Trophoblast cell (in vitro differentiated cells and primary cell): ENCODE results near the gene LYVE1.
A peak's percentile ranks its signal among the peaks of the same experiment; 100 is the strongest.

Experiments used
- DNase-seq, 2 donors: peaks; one replicate each; pipeline ENCODE4 v3.0.0-alpha.2; 2016
- H2AFZ ChIP-seq: 2 replicates; pipeline ENCODE4 v1.6.1; 2013; ENCODE audit warnings: low read length, moderate library complexity, mild to moderate bottlenecking; ENCODE audit not compliant: insufficient read depth, poor library complexity
- H2AK5ac ChIP-seq: 2 replicates; pipeline ENCODE4 v1.6.1; 2013; ENCODE audit warnings: mild to moderate bottlenecking, low read length
- H2BK120ac ChIP-seq: 2 replicates; pipeline ENCODE4 v1.6.1; 2013; ENCODE audit warnings: low read length, mild to moderate bottlenecking, moderate library complexity; ENCODE audit not compliant: insufficient read depth, poor library complexity
- H2BK12ac ChIP-seq: 2 replicates; pipeline ENCODE4 v1.6.1; 2013; ENCODE audit warnings: mild to moderate bottlenecking, low read length, moderate library complexity
- H2BK5ac ChIP-seq: 2 replicates; pipeline ENCODE4 v1.6.1; 2013; ENCODE audit warnings: low read length, low read depth, moderate library complexity, mild to moderate bottlenecking; ENCODE audit not compliant: poor library complexity
- H3K14ac ChIP-seq: 2 replicates; pipeline ENCODE4 v1.6.1; 2013; ENCODE audit warnings: mild to moderate bottlenecking, low read length
- H3K18ac ChIP-seq: 2 replicates; pipeline ENCODE4 v1.6.1; 2013; ENCODE audit warnings: mild to moderate bottlenecking, low read length
- H3K23ac ChIP-seq: 2 replicates; pipeline ENCODE4 v1.6.1; 2013; ENCODE audit warnings: low read length
- H3K27ac ChIP-seq: 2 replicates; pipeline ENCODE4 v1.5.1; 2013; ENCODE audit warnings: low read depth, mild to moderate bottlenecking, inconsistent platforms, low read length, moderate library complexity
- H3K27me3 ChIP-seq: 2 replicates; pipeline ENCODE4 v1.6.1; 2013; ENCODE audit warnings: inconsistent platforms, mild to moderate bottlenecking, low read length, moderate library complexity; ENCODE audit not compliant: insufficient read depth
- H3K36me3 ChIP-seq, 2 experiments: 1 replicate in 1 of 2; 2 replicates in 1 of 2; pipeline ENCODE4 v1.6.1; 2013; ENCODE audit warnings: low read length in 2 of 2, mild to moderate bottlenecking in 2 of 2, moderate library complexity in 1 of 2; ENCODE audit not compliant: insufficient read depth in 2 of 2, control insufficient read depth in 1 of 2
- H3K4ac ChIP-seq: 2 replicates; pipeline ENCODE4 v1.6.1; 2013; ENCODE audit warnings: low read depth, mild to moderate bottlenecking, low read length, moderate library complexity
- H3K4me1 ChIP-seq, 2 experiments: 1 replicate in 1 of 2; 2 replicates in 1 of 2; pipeline ENCODE4 v1.6.1; 2013; ENCODE audit warnings: low read length in 2 of 2, mild to moderate bottlenecking in 2 of 2, moderate library complexity in 1 of 2; ENCODE audit not compliant: insufficient read depth in 2 of 2, control insufficient read depth in 1 of 2
- H3K4me2 ChIP-seq: 2 replicates; pipeline ENCODE4 v1.6.1; 2013; ENCODE audit warnings: inconsistent platforms, mild to moderate bottlenecking, low read length, moderate library complexity
- H3K4me3 ChIP-seq: 2 replicates; pipeline ENCODE4 v1.5.1; 2013; ENCODE audit warnings: mild to moderate bottlenecking, low read depth, low read length, inconsistent platforms
- H3K79me1 ChIP-seq: one replicate; pipeline ENCODE4 v1.6.1; 2013; ENCODE audit warnings: low read length
- H3K79me2 ChIP-seq: 2 replicates; pipeline ENCODE4 v1.6.1; 2013; ENCODE audit warnings: low read length, mild to moderate bottlenecking; ENCODE audit not compliant: control insufficient read depth, insufficient read depth, poor library complexity
- H3K9ac ChIP-seq: 2 replicates; pipeline ENCODE4 v1.6.1; 2013; ENCODE audit warnings: mild to moderate bottlenecking, low read length
- H3K9me3 ChIP-seq: 2 replicates; pipeline ENCODE4 v1.6.1; 2013; ENCODE audit warnings: low read depth, mild to moderate bottlenecking, control low read depth, inconsistent platforms, low read length; ENCODE audit not compliant: insufficient read depth
- H4K12ac ChIP-seq: 2 replicates; pipeline ENCODE4 v1.6.1; 2013; ENCODE audit warnings: low read depth, mild to moderate bottlenecking, low read length, moderate library complexity
- H4K8ac ChIP-seq: 2 replicates; pipeline ENCODE4 v1.6.1; 2013; ENCODE audit warnings: low read depth, mild to moderate bottlenecking, low read length, moderate library complexity
- H4K91ac ChIP-seq: one replicate; pipeline ENCODE4 v1.6.1; 2013; ENCODE audit warnings: low read depth, mild to moderate bottlenecking, low read length, moderate library complexity
- WGBS: extraction: QIAGEN DNeasy Blood & Tissue Kit; methylation state at CpG from one replicate; pipeline ENCODE4 v1.1.7; 2013; ENCODE audit warnings: missing lambda C conversion rate; ENCODE audit not compliant: insufficient read length, insufficient coverage; ENCODE audit errors: extremely low coverage; 5-methylcytosine and 5-hydroxymethylcytosine counted together

The LYVE1 gene

GRCh38 chr11:10515418-10515817 lies 53.0 kb downstream of the LYVE1 start:
- no peak overlapping the region for H3K14ac ChIP-seq
- no peak overlapping the region for H3K4ac ChIP-seq
- no peaks in the 10 kb centered on the region for H3K27me3 ChIP-seq
- no peak overlapping the region for H3K18ac ChIP-seq
- H3K79me1 ChIP-seq = no peaks in the 10 kb centered on the region
- H2AK5ac ChIP-seq = no peak overlapping the region
- no peak overlapping the region for H4K8ac ChIP-seq
- no peaks in the 10 kb centered on the region for H3K79me2 ChIP-seq
- no peak overlapping the region for H3K4me2 ChIP-seq
- H2AFZ ChIP-seq = no peak overlapping the region
- H4K12ac ChIP-seq = no peak overlapping the region
- peaks cover 5 to 6% of the 10 kb centered on the region in 2 experiments for H3K36me3 ChIP-seq
- H3K4me1 ChIP-seq = no peaks in the 10 kb centered on the region
- no peak overlapping the region for H2BK12ac ChIP-seq
- no peak overlapping the region for H2BK5ac ChIP-seq
- no CpG with 5 or more reads among the region's 3 CpGs for WGBS
- no peak overlapping the region for H2BK120ac ChIP-seq
- H3K9ac ChIP-seq = no peak overlapping the region
- H3K27ac ChIP-seq = no peak overlapping the region
- H3K23ac ChIP-seq = no peak overlapping the region
- no peak overlapping the region for H4K91ac ChIP-seq
- H3K9me3 ChIP-seq = no peaks in the 10 kb centered on the region
- H3K4me3 ChIP-seq = no peak overlapping the region
- no peak for DNase-seq

- H2BK120ac ChIP-seq = no peak overlapping the region
- no peak overlapping the region for H2AFZ ChIP-seq
- no peak overlapping the region for H3K4me2 ChIP-seq
- H3K27ac ChIP-seq = no peak overlapping the region
- H3K27me3 ChIP-seq = no peaks in the 10 kb centered on the region
- H3K4me1 ChIP-seq = no peaks in the 10 kb centered on the region
- H3K4me3 ChIP-seq = no peak overlapping the region
- no peaks in the 10 kb centered on the region for H3K79me1 ChIP-seq
- H3K14ac ChIP-seq = no peak overlapping the region
- peaks cover 4% of the 10 kb centered on the region in 2 experiments for H3K36me3 ChIP-seq
- H3K4ac ChIP-seq = no peak overlapping the region
- no peaks in the 10 kb centered on the region for H3K9me3 ChIP-seq
- no CpG with 5 or more reads among the region's 2 CpGs for WGBS
- no peak overlapping the region for H3K18ac ChIP-seq
- no peak overlapping the region for H3K23ac ChIP-seq
- DNase-seq = no peak
- H4K12ac ChIP-seq = no peak overlapping the region
- no peak overlapping the region for H4K91ac ChIP-seq
- H4K8ac ChIP-seq = no peak overlapping the region
- H3K79me2 ChIP-seq = no peaks in the 10 kb centered on the region
- no peak overlapping the region for H2BK12ac ChIP-seq
- H2AK5ac ChIP-seq = no peak overlapping the region
- no peak overlapping the region for H2BK5ac ChIP-seq
- no peak overlapping the region for H3K9ac ChIP-seq
Observed at GRCh38 chr11:10514709-10515108, 53.8 kb downstream of the LYVE1 start.

GRCh38 chr11:10514202-10514601 lies 54.3 kb downstream of the LYVE1 start:
- H3K18ac ChIP-seq = no peak overlapping the region
- no peak overlapping the region for H2BK120ac ChIP-seq
- no peak overlapping the region for H3K9ac ChIP-seq
- no peak overlapping the region for H4K8ac ChIP-seq
- no CpG with 5 or more reads among the region's 2 CpGs for WGBS
- peak in 1 of 2 donors; percentile 53 for DNase-seq
- H2BK12ac ChIP-seq = no peak overlapping the region
- no peak overlapping the region for H4K91ac ChIP-seq
- H2BK5ac ChIP-seq = no peak overlapping the region
- H3K14ac ChIP-seq = no peak overlapping the region
- H3K27me3 ChIP-seq = no peaks in the 10 kb centered on the region
- H2AFZ ChIP-seq = no peak overlapping the region
- H3K4ac ChIP-seq = no peak overlapping the region
- H3K4me3 ChIP-seq = no peak overlapping the region
- no peaks in the 10 kb centered on the region for H3K9me3 ChIP-seq
- no peak overlapping the region for H3K23ac ChIP-seq
- H2AK5ac ChIP-seq = no peak overlapping the region
- peaks cover 2 to 3% of the 10 kb centered on the region in 2 experiments for H3K36me3 ChIP-seq
- no peak overlapping the region for H3K27ac ChIP-seq
- no peaks in the 10 kb centered on the region for H3K79me1 ChIP-seq
- H3K4me2 ChIP-seq = no peak overlapping the region
- H4K12ac ChIP-seq = no peak overlapping the region
- H3K79me2 ChIP-seq = no peaks in the 10 kb centered on the region
- no peaks in the 10 kb centered on the region for H3K4me1 ChIP-seq

GRCh38 chr11:10511181-10511621 lies 57.3 kb downstream of the LYVE1 start:
- Histone ChIP-seq H3K4me3 (no peak overlapping the region), H3K36me3 (no peaks in the 10 kb centered on the region), H4K8ac (no peak overlapping the region), H3K79me2 (no peaks in the 10 kb centered on the region), H3K18ac (no peak overlapping the region), H2AFZ (no peak overlapping the region), H3K9me3 (no peaks in the 10 kb centered on the region), H2BK120ac (no peak overlapping the region), H2BK5ac (no peak overlapping the region), H3K4me1 (no peaks in the 10 kb centered on the region), H2AK5ac (no peak overlapping the region), H4K12ac (no peak overlapping the region), H3K9ac (no peak overlapping the region), H4K91ac (no peak overlapping the region), H2BK12ac (no peak overlapping the region), H3K4me2 (no peak overlapping the region), H3K4ac (no peak overlapping the region), H3K27ac (no peak overlapping the region), H3K23ac (no peak overlapping the region), H3K27me3 (no peaks in the 10 kb centered on the region), H3K79me1 (no peaks in the 10 kb centered on the region), H3K14ac (no peak overlapping the region)
- DNase-seq = no peak
- no CpG with 5 or more reads among the region's 10 CpGs for WGBS
